Measurements from ENCODE around the gene ACAD9.
"Not testable (repeated sequence)": the region's sequence is repeated elsewhere in the genome, so short reads cannot be mapped to it uniquely, and the experiment has no call there.

ACAD9 gene

GRCh38 chr3:128914966-128915645 lies 35.7 kb downstream of the ACAD9 start:
- H3K27ac ChIP-seq (ENCODE audit: low read depth, low read length), result no peak overlapping the region
- H3K4ac ChIP-seq (ENCODE audit: low read depth, low read length), result no peak overlapping the region
- H2BK120ac ChIP-seq (ENCODE audit: low read depth, low read length), result no peak overlapping the region
- no peak overlapping the region for H3K23ac ChIP-seq (ENCODE audit: low read length)
- H3K27me3 ChIP-seq (ENCODE audit: insufficient read depth, low read length, poor library complexity), result no peaks in the 10 kb centered on the region
- no peak overlapping the region for H3K4me2 ChIP-seq (ENCODE audit: low read length)
- H3K36me3 ChIP-seq (ENCODE audit: control insufficient read depth, insufficient read depth, low read length), result peaks cover 24% of the 10 kb centered on the region
- H3K4me1 ChIP-seq (ENCODE audit: control insufficient read depth, low read depth, low read length), result no peaks in the 10 kb centered on the region
- no peak overlapping the region for H3K18ac ChIP-seq (ENCODE audit: low read length)
- no peak overlapping the region for H3K56ac ChIP-seq (ENCODE audit: low read length)
- H3K4me3 ChIP-seq (ENCODE audit: low read length), result no peak overlapping the region
- no peaks in the 10 kb centered on the region for H3K79me2 ChIP-seq (ENCODE audit: control insufficient read depth, insufficient read depth, low read length)
- no peak overlapping the region for H4K5ac ChIP-seq (ENCODE audit: low read length)
- H2AK5ac ChIP-seq (ENCODE audit: low read length), result no peak overlapping the region
- H3K9ac ChIP-seq (ENCODE audit: low read length), result no peak overlapping the region
- H2BK5ac ChIP-seq (ENCODE audit: low read length), result no peak overlapping the region
- H3K79me1 ChIP-seq (ENCODE audit: low read length), result no peaks in the 10 kb centered on the region
- no peak overlapping the region for H4K8ac ChIP-seq (ENCODE audit: low read depth, low read length)
- WGBS (ENCODE audit: extremely low coverage, insufficient coverage, low lambda C conversion rate), result no CpG with 5 or more reads among the region's 10 CpGs
- H2BK15ac ChIP-seq (replicated peaks; ENCODE audit: low read depth), result no peak overlapping the region
- no peak for DNase-seq

- H3K23ac ChIP-seq (ENCODE audit: low read length), result no peak overlapping the region
- no CpG with 5 or more reads among the region's 2 CpGs for WGBS (ENCODE audit: extremely low coverage, insufficient coverage, low lambda C conversion rate)
- H3K36me3 ChIP-seq (ENCODE audit: control insufficient read depth, insufficient read depth, low read length), result peaks cover 22% of the 10 kb centered on the region
- H3K9ac ChIP-seq (ENCODE audit: low read length), result no peak overlapping the region
- no peak overlapping the region for H2BK5ac ChIP-seq (ENCODE audit: low read length)
- H3K27me3 ChIP-seq (ENCODE audit: insufficient read depth, low read length, poor library complexity), result no peaks in the 10 kb centered on the region
- H3K56ac ChIP-seq (ENCODE audit: low read length), result no peak overlapping the region
- no peaks in the 10 kb centered on the region for H3K4me1 ChIP-seq (ENCODE audit: control insufficient read depth, low read depth, low read length)
- H3K4me2 ChIP-seq (ENCODE audit: low read length), result no peak overlapping the region
- no peak overlapping the region for H2AK5ac ChIP-seq (ENCODE audit: low read length)
- H2BK120ac ChIP-seq (ENCODE audit: low read depth, low read length), result no peak overlapping the region
- no peaks in the 10 kb centered on the region for H3K79me2 ChIP-seq (ENCODE audit: control insufficient read depth, insufficient read depth, low read length)
- H2BK15ac ChIP-seq (replicated peaks; ENCODE audit: low read depth), result no peak overlapping the region
- H3K4ac ChIP-seq (ENCODE audit: low read depth, low read length), result no peak overlapping the region
- H3K79me1 ChIP-seq (ENCODE audit: low read length), result no peaks in the 10 kb centered on the region
- no peak overlapping the region for H3K18ac ChIP-seq (ENCODE audit: low read length)
- no peak for DNase-seq
- no peak overlapping the region for H3K4me3 ChIP-seq (ENCODE audit: low read length)
- H4K5ac ChIP-seq (ENCODE audit: low read length), result no peak overlapping the region
- no peak overlapping the region for H4K8ac ChIP-seq (ENCODE audit: low read depth, low read length)
- H3K27ac ChIP-seq (ENCODE audit: low read depth, low read length), result no peak overlapping the region
These were observed 37.9 kb downstream of the ACAD9 start for GRCh38 chr3:128917291-128917690.

GRCh38 chr3:128919988-128920387 lies 40.6 kb downstream of the ACAD9 start:
- no peak overlapping the region for H3K4me3 ChIP-seq (ENCODE audit: low read length)
- no peak overlapping the region for H4K8ac ChIP-seq (ENCODE audit: low read depth, low read length)
- WGBS (ENCODE audit: extremely low coverage, insufficient coverage, low lambda C conversion rate), result no CpG with 5 or more reads among the region's 1 CpG
- no peak overlapping the region for H3K27ac ChIP-seq (ENCODE audit: low read depth, low read length)
- H3K4me1 ChIP-seq (ENCODE audit: control insufficient read depth, low read depth, low read length), result no peaks in the 10 kb centered on the region
- H2BK120ac ChIP-seq (ENCODE audit: low read depth, low read length), result no peak overlapping the region
- peaks cover 3% of the 10 kb centered on the region for H3K36me3 ChIP-seq (ENCODE audit: control insufficient read depth, insufficient read depth, low read length)
- H3K9ac ChIP-seq (ENCODE audit: low read length), result no peak overlapping the region
- H3K4ac ChIP-seq (ENCODE audit: low read depth, low read length), result no peak overlapping the region
- no peak overlapping the region for H2AK5ac ChIP-seq (ENCODE audit: low read length)
- H3K27me3 ChIP-seq (ENCODE audit: insufficient read depth, low read length, poor library complexity), result no peaks in the 10 kb centered on the region
- DNase-seq, result no peak
- H3K56ac ChIP-seq (ENCODE audit: low read length), result no peak overlapping the region
- no peak overlapping the region for H4K5ac ChIP-seq (ENCODE audit: low read length)
- H3K23ac ChIP-seq (ENCODE audit: low read length), result no peak overlapping the region
- H3K4me2 ChIP-seq (ENCODE audit: low read length), result no peak overlapping the region
- no peak overlapping the region for H2BK15ac ChIP-seq (replicated peaks; ENCODE audit: low read depth)
- no peak overlapping the region for H2BK5ac ChIP-seq (ENCODE audit: low read length)
- no peaks in the 10 kb centered on the region for H3K79me2 ChIP-seq (ENCODE audit: control insufficient read depth, insufficient read depth, low read length)
- no peaks in the 10 kb centered on the region for H3K79me1 ChIP-seq (ENCODE audit: low read length)
- H3K18ac ChIP-seq (ENCODE audit: low read length), result no peak overlapping the region

- no peak overlapping the region for H4K8ac ChIP-seq (ENCODE audit: low read depth, low read length)
- no peaks in the 10 kb centered on the region for H3K27me3 ChIP-seq (ENCODE audit: insufficient read depth, low read length, poor library complexity)
- H3K18ac ChIP-seq (ENCODE audit: low read length), result no peak overlapping the region
- H3K79me2 ChIP-seq (ENCODE audit: control insufficient read depth, insufficient read depth, low read length), result no peaks in the 10 kb centered on the region
- no peak for DNase-seq
- H3K4me1 ChIP-seq (ENCODE audit: control insufficient read depth, low read depth, low read length), result no peaks in the 10 kb centered on the region
- H3K4ac ChIP-seq (ENCODE audit: low read depth, low read length), result no peak overlapping the region
- H3K79me1 ChIP-seq (ENCODE audit: low read length), result no peaks in the 10 kb centered on the region
- H4K5ac ChIP-seq (ENCODE audit: low read length), result no peak overlapping the region
- no peak overlapping the region for H3K23ac ChIP-seq (ENCODE audit: low read length)
- no peak overlapping the region for H3K27ac ChIP-seq (ENCODE audit: low read depth, low read length)
- no peak overlapping the region for H3K9ac ChIP-seq (ENCODE audit: low read length)
- whole genome bisulfite sequencing (ENCODE audit: extremely low coverage, insufficient coverage, low lambda C conversion rate), result no CpG with 5 or more reads among the region's 10 CpGs
- no peak overlapping the region for H2BK5ac ChIP-seq (ENCODE audit: low read length)
- H3K4me2 ChIP-seq (ENCODE audit: low read length), result no peak overlapping the region
- H2BK15ac ChIP-seq (replicated peaks; ENCODE audit: low read depth), result no peak overlapping the region
- H3K4me3 ChIP-seq (ENCODE audit: low read length), result no peak overlapping the region
- no peak overlapping the region for H2BK120ac ChIP-seq (ENCODE audit: low read depth, low read length)
- no peak overlapping the region for H3K56ac ChIP-seq (ENCODE audit: low read length)
- no peak overlapping the region for H2AK5ac ChIP-seq (ENCODE audit: low read length)
- no peaks in the 10 kb centered on the region for H3K36me3 ChIP-seq (ENCODE audit: control insufficient read depth, insufficient read depth, low read length)
These were observed 43.5 kb downstream of the ACAD9 start for GRCh38 chr3:128922804-128923459.

- Histone ChIP-seq H3K4me1 (ENCODE audit: control insufficient read depth, low read depth, low read length) (no peaks in the 10 kb centered on the region), H3K27me3 (ENCODE audit: insufficient read depth, low read length, poor library complexity) (no peaks in the 10 kb centered on the region), H3K36me3 (ENCODE audit: control insufficient read depth, insufficient read depth, low read length) (no peaks in the 10 kb centered on the region), H3K79me2 (ENCODE audit: control insufficient read depth, insufficient read depth, low read length) (no peaks in the 10 kb centered on the region), H2BK5ac (ENCODE audit: low read length) (no peak overlapping the region), H3K4me2 (ENCODE audit: low read length) (no peak overlapping the region), H3K18ac (ENCODE audit: low read length) (no peak overlapping the region), H3K4ac (ENCODE audit: low read depth, low read length) (no peak overlapping the region), H3K79me1 (ENCODE audit: low read length) (no peaks in the 10 kb centered on the region), H3K9ac (ENCODE audit: low read length) (no peak overlapping the region), H4K5ac (ENCODE audit: low read length) (no peak overlapping the region), H3K56ac (ENCODE audit: low read length) (no peak overlapping the region), H3K27ac (ENCODE audit: low read depth, low read length) (no peak overlapping the region), H4K8ac (ENCODE audit: low read depth, low read length) (no peak overlapping the region), H2BK15ac (replicated peaks; ENCODE audit: low read depth) (no peak overlapping the region), H2BK120ac (ENCODE audit: low read depth, low read length) (no peak overlapping the region), H2AK5ac (ENCODE audit: low read length) (no peak overlapping the region), H3K23ac (ENCODE audit: low read length) (no peak overlapping the region), H3K4me3 (ENCODE audit: low read length) (no peak overlapping the region)
- no peak for DNase-seq
- no CpG with 5 or more reads among the region's 2 CpGs for WGBS (ENCODE audit: extremely low coverage, insufficient coverage, low lambda C conversion rate)
These were observed 44.2 kb downstream of the ACAD9 start for GRCh38 chr3:128923576-128923975.

GRCh38 chr3:128923986-128924385 lies 44.6 kb downstream of the ACAD9 start:
- H3K79me2 ChIP-seq (ENCODE audit: control insufficient read depth, insufficient read depth, low read length); H2AK5ac ChIP-seq (ENCODE audit: low read length); H3K23ac ChIP-seq (ENCODE audit: low read length); H4K8ac ChIP-seq (ENCODE audit: low read depth, low read length); H2BK5ac ChIP-seq (ENCODE audit: low read length); H3K4ac ChIP-seq (ENCODE audit: low read depth, low read length); H3K36me3 ChIP-seq (ENCODE audit: control insufficient read depth, insufficient read depth, low read length); H3K9ac ChIP-seq (ENCODE audit: low read length); H3K4me1 ChIP-seq (ENCODE audit: control insufficient read depth, low read depth, low read length); H3K27ac ChIP-seq (ENCODE audit: low read depth, low read length); H3K4me3 ChIP-seq (ENCODE audit: low read length); DNase-seq; H3K4me2 ChIP-seq (ENCODE audit: low read length); H3K27me3 ChIP-seq (ENCODE audit: insufficient read depth, low read length, poor library complexity); H3K18ac ChIP-seq (ENCODE audit: low read length); H3K56ac ChIP-seq (ENCODE audit: low read length); H4K5ac ChIP-seq (ENCODE audit: low read length); H2BK120ac ChIP-seq (ENCODE audit: low read depth, low read length); H2BK15ac ChIP-seq (replicated peaks; ENCODE audit: low read depth); H3K79me1 ChIP-seq (ENCODE audit: low read length): not testable (repeated sequence)
- WGBS (ENCODE audit: extremely low coverage, insufficient coverage, low lambda C conversion rate), result no CpG with 5 or more reads among the region's 6 CpGs
